Chondrocyte (in vitro differentiated cells): ENCODE data around the gene KMT5B. TPM values are rescaled to one million over a fixed set of nuclear protein-coding genes. Genes with fewer than 3 reads are reported as not detected.
A peak's percentile ranks its signal among the peaks of the same experiment; 100 is the strongest.

Experiments
- DNase-seq: peaks from one replicate; pipeline ENCODE4 v3.0.0; 2021; ENCODE audit warnings: mixed read lengths, low spot score
- H3K27ac Mint-ChIP-seq: one replicate; pipeline ENCODE4 v1.8.0; 2021; ENCODE audit warnings: mild to moderate bottlenecking, moderate library complexity, mixed read lengths; ENCODE audit not compliant: unreplicated experiment
- H3K27me3 Mint-ChIP-seq: 2 replicates; pipeline ENCODE4 v1.8.0; 2021; ENCODE audit warnings: low read depth, mixed read lengths
- H3K36me3 Mint-ChIP-seq: 2 replicates; pipeline ENCODE4 v1.8.0; 2021; ENCODE audit warnings: low read depth, mixed read lengths
- H3K4me1 Mint-ChIP-seq: 2 replicates; pipeline ENCODE4 v1.8.0; 2021; ENCODE audit warnings: low read depth, mild to moderate bottlenecking, mixed read lengths
- H3K4me3 Mint-ChIP-seq: one replicate; pipeline ENCODE4 v1.8.0; 2021; ENCODE audit warnings: mild to moderate bottlenecking, moderate library complexity, mixed read lengths; ENCODE audit not compliant: unreplicated experiment
- H3K9me3 Mint-ChIP-seq: 2 replicates; pipeline ENCODE4 v1.8.0; 2021; ENCODE audit warnings: low read depth, mixed read lengths
- CTCF ChIP-seq: fragments of 200-600 bp; sonication (generic); IDR thresholded peaks from 2 replicates; pipeline ENCODE4 v1.5.0; 2021; ENCODE audit warnings: antibody characterized with exemption, mild to moderate bottlenecking, moderate library complexity
- total RNA-seq: library from RNA; stranded (reverse); gene quantifications from 3 replicates; pipeline ENCODE4 v1.2.1, GENCODE V29; 2021

KMT5B gene
- total RNA-seq, 1 donor from 2014 or later, result 44.4 TPM

- DNase-seq, result no peak
- Mint-ChIP-seq H3K4me3 (no peak overlapping the region), H3K36me3 (no peaks in the 10 kb centered on the region), H3K4me1 (peaks cover 20% of the 10 kb centered on the region), H3K27ac (no peak overlapping the region), H3K9me3 (no peaks in the 10 kb centered on the region), H3K27me3 (peaks cover 2% of the 10 kb centered on the region)
- TF ChIP-seq CTCF, result no peak
Observed at GRCh38 chr11:68216171-68216938, 3.3 kb upstream of the KMT5B start.

- Mint-ChIP-seq H3K27me3 (peaks cover 2% of the 10 kb centered on the region), H3K36me3 (no peaks in the 10 kb centered on the region), H3K4me3 (peak overlapping the region; percentile 50), H3K9me3 (no peaks in the 10 kb centered on the region), H3K4me1 (peaks cover 27% of the 10 kb centered on the region), H3K27ac (no peak overlapping the region)
- DNase-seq, result no peak
- no peak for TF ChIP-seq CTCF
Observed at GRCh38 chr11:68215524-68216170, 2.6 kb upstream of the KMT5B start.

GRCh38 chr11:68215087-68215445 lies 2.0 kb upstream of the KMT5B start:
- Mint-ChIP-seq H3K27ac (no peak overlapping the region), H3K4me3 (peak overlapping the region; percentile 50), H3K27me3 (peaks cover 2% of the 10 kb centered on the region), H3K36me3 (no peaks in the 10 kb centered on the region), H3K9me3 (no peaks in the 10 kb centered on the region), H3K4me1 (peaks cover 33% of the 10 kb centered on the region)
- TF ChIP-seq CTCF, result no peak
- DNase-seq, result no peak

- Mint-ChIP-seq H3K4me1 (peaks cover 37% of the 10 kb centered on the region), H3K27ac (no peak overlapping the region), H3K9me3 (no peaks in the 10 kb centered on the region), H3K27me3 (no peaks in the 10 kb centered on the region), H3K36me3 (no peaks in the 10 kb centered on the region), H3K4me3 (peak overlapping the region; percentile 72)
- peak; percentile 90 for DNase-seq
- TF ChIP-seq CTCF, result peak; percentile 13
Observed at GRCh38 chr11:68214173-68215086, 1.3 kb upstream of the KMT5B start.
